DMS53 treated with DMSO at 0.1 percent for 48 hours (cell line): ENCODE measurements around the gene SUPT3H.

Experiments used
- DNase-seq: peaks from one replicate; lab custom pipeline; 2025; ENCODE audit not compliant: unreplicated experiment; lab: John Stamatoyannopoulos, UW

Gene SUPT3H

GRCh38 chr6:44806656-44807055 is 571.1 kb downstream of the SUPT3H start:
- DNase-seq, result no peak

DNA sequence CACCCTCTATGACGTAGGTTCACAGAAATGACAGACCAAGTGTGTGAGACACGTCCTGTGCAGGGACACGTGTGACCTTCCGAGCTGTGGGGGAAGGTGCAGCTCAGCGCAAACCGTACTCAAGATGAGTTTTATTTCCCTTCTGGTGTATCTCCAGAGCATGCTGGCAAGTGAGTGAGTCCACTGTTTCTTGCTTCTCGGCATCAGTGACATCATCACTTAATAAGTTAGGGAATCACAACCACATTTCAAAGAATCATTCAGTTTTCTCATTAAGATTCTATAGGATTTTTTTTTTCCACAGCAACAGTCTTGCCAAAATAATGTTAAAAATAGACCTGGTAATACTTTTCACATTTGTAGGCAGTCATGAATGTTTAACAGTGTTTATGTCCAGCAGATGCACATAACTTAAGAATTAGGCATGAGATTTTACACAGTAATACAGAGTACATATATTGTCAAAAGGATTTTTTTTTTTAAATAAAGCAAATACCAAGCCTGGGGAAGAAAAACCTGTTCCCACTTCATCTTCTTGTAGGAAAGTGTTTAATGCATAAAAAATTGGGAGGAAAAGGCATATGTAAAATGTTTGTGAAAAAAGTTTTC is 572.4 kb downstream of the SUPT3H start:
- no peak for DNase-seq

DNA sequence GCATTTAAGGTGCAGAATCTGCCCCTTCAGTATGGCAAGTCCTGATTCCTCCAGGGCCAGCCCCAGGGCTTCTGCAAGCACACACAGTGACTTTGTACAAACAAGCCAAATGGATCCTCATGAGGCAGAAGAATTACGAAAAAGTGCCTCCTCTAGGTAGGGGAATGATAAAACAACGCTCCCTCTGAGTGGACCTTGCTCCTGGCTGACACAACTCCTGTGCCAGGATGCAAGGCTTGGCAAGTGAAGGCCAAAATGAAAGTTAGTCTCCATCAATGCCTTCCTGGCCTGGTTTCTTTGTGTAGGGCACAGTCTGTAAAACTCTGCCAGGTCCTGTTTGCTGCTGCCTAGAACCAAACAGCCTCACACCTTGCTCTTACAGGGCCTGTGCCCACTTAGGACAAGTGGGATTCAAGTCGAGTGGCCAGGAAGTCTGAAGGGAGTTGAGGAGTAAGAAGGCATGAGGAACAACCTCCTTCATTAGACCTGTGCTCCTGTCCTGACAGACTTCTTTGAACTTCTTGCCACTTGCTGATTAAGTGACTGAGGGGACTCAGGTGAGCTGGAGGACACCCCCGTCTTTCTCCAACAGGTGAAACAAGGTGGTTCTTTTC is 573.1 kb downstream of the SUPT3H start:
- DNase-seq, result no peak

DNA sequence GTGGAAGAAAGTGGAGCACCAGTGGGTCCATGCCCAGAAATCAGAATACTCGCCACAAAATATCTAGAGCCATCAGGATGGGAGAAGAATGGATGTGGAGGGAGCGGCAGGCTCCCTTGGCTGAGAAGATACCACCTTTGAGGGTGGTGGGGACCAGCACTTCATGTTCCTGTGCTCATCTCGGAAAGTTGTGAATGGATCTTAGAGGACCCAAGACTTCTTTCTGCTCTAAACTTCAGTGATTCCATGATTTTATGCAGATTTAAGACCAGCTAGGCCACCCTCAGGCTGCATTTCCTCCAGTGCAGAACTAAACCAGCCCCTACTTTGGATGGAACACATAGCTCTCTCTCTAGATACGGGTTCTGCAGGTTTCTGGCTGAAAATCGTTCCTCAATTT is 573.7 kb downstream of the SUPT3H start:
- DNase-seq, result no peak

DNA sequence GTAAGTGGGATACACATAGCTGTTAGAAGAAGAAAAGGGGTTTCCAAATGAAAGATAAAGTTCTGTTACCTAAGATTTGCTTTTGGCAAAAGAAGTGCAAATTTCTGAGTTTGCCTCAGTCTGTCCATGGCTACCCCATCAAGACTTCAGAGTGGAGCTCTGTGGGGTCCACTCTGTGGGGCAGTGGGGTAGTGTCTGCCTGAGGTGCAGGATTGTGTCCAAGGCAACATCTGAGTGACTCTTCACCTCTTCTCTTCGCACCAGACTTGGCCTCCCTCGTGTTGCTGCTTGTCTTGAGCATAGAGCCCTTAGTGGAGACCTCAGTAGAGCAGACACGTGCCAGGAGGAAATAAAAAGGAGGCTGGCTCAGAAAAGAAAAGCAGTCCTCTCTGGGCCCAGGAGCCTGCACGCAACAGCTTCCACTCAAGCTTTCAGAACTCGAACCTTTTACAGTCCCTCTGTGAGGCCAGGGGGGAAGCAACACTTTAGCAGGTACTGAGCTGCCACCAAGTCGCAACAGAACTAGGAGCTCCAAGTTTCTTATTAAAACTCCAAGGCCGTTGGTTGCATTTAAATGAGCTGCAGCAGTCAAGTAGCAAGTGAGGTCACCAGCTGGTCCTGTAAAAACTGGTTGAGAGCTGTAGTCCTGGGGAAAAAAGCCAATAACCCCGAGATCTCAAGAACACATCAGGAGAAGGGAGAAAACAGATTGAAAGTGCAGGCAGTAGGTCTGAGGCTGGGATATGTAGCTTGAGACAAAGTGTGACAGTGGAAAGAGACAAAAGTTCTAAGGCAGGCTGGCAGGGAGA is 576.7 kb downstream of the SUPT3H start:
- DNase-seq, result no peak

DNA sequence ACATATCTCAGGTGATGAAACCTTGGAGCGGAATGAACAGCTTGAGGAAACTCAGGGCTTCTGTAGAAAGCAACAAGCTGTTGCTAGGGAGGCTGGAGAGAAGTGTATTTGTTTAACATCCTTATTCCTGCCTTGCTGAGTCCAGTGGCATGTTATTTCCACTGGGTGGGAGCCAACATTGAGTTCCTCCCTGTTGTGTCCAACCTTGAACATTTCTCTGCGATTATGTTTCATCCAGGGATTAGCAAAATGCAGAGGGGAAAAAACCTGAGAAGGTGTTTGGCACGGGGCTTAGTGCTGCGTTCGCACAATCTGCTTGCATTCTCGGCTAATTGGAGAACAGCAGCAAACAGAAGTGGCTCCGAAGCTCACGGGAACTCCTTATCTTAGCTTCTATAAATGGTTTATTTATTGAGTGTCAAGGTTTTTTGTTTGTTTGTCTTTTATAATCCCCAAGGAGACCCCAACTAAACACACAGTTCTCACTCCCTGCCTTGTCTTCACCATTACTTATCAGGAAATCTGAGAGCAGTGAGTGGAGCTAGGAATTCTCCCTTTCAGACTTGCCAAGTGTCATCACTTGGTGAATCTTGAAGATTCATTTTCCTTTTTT is 577.5 kb downstream of the SUPT3H start:
- no peak for DNase-seq

- no peak for DNase-seq
Observed at GRCh38 chr6:44797746-44798145, 580.0 kb downstream of the SUPT3H start.

GRCh38 chr6:44795326-44795725 is 582.4 kb downstream of the SUPT3H start:
- no peak for DNase-seq

DNA sequence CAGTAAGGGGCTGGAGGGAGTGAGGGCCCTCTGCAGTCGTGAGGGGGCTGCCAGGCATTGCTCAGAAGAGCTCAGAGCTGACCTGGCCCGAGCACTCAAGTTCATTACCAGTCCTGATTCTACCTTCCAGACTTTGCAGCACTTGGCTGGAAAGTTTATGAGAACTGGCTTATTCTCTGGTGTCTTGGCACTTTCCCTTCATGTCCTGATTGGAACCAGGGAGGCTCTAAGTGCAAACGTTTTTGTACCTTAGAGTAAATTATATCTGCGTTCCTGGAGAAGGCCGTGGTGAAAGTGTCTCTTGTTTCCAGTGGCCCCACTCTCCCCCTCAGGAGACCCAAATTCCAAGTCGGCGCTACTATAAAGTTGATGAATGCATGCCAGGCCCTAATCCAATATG is 587.9 kb downstream of the SUPT3H start:
- DNase-seq, result no peak

- no peak for DNase-seq
Observed at GRCh38 chr6:44789061-44789460, 588.7 kb downstream of the SUPT3H start.

DNA sequence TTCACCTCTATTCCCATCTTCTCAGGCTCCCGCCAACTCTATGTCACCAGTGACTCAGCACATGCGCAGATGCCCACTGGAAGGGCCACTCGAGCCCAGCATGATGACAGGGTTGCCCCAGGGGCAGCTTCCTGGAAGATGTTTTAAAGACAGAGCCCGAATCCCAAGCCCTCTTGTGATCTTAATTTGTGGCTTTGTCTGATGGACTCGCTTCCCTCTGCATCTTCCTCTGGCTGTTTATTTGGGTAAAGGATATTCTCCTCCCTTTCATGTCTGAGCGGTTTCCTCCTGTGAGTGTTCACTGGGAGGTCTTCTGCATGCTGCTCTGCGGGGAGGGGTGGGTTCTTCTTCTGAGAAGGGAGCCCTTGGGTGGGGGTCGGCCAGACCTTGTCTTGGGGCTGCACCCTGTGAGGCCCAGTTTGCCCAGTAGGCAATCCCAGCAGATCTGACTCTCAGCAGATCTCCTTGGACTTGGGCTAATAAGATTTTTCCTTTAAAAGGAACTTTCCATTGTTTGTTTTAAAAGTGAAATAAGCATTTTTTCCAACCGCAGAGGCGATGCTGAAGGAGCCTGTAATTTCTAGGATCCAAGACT is 589.2 kb downstream of the SUPT3H start:
- no peak for DNase-seq

DNA sequence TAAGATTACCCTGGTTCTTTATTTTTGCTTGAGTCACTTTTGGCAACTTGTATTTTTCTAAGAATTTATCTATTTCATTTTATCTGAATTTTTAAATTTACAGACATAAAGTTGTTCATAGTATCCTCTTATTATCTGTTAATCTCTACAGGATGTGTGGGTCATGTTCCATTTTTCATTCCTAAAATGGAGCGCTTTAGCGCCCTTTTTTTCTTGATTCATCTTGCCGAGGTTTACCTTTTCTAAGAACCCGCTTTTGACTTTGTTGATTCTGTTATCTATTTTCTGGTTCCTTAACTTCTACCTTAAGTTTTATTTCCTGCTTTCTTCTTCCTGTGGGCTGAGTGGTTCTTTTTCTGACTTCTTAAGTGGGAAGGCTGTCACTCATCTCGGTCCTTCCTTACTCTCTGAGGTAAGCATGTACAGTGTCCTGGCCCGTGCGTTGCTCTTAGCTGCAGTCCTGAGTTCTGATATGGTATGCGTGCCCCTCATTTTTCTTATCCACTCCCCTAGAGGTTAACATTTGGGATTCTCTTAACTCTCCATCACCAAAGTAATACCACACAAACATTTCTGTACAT is 590.4 kb downstream of the SUPT3H start:
- no peak for DNase-seq

DNA sequence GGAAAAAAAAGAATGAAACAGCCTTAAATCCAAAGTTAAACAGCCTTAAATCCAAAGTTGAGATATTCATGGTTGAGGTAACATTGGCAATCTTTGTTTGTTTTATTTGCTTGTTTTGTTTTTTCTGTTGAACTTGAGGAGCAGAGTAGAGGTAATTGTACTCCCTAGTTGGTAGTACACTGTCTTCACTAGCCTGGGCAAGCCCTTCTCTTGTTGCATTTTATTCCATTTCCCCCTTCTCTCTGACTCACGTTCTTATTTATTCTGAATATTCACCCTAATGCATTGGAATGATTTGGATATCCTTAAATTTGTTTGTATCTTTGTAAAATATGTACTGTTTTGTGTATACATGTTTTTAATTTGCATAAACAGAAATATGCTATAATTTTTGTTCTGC is 592.6 kb downstream of the SUPT3H start:
- DNase-seq, result no peak

- no peak for DNase-seq
Observed at GRCh38 chr6:44784195-44784594, 593.5 kb downstream of the SUPT3H start.

- DNase-seq, result no peak
Observed at GRCh38 chr6:44782892-44783291, 594.8 kb downstream of the SUPT3H start.

DNA sequence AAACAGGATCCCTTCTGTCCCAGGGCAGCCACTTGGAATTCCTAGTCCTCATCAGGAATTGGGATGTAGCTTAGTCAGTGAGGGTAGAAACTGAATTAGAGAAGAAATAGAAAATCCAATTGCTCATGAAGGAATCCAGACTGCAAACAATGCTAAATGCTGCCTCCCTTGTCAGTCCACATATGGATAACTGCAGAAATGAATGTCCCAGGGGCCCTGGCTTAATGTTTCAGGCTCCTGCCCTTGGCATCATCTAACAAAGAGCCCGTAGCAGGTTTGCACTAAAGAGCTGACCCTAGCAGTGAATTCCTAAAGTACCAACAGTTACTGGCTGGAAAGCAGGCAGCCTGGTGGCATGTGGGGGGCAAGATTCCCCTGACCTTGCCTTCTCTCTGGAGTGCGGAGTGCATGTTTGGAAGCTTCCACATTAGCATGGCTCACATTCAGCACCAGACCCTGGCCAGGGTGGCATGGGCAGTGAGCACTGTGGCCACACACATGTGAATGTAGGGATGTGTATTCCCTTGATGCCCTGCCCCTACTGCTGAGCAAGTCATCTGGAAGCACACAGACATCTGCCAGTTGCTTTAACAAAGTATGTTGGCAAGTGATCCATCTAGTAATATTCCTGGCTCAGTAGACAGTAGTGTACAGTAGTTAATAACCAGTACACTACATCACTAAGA is 595.7 kb downstream of the SUPT3H start:
- no peak for DNase-seq

DNA sequence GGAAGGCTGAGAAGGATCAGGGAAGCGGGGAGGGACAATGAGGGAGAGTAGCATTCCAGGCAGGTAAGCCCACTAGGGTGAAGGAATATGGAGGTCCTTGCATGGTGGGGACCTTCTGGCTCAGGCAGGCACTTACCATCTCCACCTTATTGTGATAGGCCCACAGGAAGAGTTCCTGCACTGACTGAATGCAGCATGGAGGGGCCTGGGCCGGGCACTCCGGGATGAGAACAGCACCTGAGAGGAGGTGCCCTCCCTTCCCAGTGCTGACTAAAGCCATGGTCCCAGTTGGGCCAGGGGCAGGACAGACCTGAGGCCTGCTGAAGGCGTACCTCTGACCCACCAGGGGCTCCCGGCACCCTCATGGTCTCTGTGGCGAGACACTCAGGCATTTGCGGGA is 597.6 kb downstream of the SUPT3H start:
- no peak for DNase-seq

DNA sequence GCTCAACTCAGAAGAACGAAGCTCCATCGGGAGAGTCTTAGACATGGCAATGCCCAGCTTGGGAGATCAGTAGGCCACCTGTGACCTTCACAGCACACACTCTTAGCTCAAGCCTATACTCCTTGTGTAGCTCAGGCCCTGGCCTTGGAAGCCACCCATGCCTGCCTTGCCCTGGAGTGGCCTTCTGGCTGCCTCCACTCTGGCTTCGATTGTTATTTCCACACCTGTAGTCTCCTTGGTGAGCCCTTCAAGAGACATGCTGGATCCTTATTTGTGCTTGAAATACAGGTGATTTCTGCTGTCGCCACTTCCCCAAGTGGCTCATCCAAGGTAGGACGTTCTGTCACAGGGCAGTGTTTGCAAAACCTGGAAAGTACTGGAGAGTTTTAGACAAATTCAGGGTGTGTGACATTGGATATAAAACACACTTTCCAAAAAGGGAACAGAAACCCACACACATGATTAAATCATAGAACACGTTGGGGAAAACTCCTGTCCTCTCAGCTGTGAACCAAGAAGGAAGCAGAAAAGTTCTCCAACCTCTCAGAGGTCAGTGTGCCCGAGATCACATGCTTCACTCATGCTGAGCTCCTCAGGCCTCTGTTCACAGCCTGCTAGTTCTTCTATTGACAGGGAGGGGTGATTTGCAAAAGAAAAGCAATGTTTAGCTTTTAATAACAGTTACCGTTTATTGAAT is 598.5 kb downstream of the SUPT3H start:
- DNase-seq, result no peak
